AG09319 (cell line): Measurements from ENCODE around the gene PP2D1.

Experiments used
- DNase-seq: peaks from one replicate; pipeline ENCODE4 v3.0.0-alpha.2; 2010; ENCODE audit warnings: low read depth; ENCODE audit errors: extremely low read depth
- TF ChIP-seq, protein P1 (sequence below): IDR thresholded peaks from 2 replicates; pipeline ENCODE4 v1.5.1; 2011; ENCODE audit warnings: low read depth, mild to moderate bottlenecking, inconsistent platforms, low read length, moderate library complexity

Gene PP2D1

DNA sequence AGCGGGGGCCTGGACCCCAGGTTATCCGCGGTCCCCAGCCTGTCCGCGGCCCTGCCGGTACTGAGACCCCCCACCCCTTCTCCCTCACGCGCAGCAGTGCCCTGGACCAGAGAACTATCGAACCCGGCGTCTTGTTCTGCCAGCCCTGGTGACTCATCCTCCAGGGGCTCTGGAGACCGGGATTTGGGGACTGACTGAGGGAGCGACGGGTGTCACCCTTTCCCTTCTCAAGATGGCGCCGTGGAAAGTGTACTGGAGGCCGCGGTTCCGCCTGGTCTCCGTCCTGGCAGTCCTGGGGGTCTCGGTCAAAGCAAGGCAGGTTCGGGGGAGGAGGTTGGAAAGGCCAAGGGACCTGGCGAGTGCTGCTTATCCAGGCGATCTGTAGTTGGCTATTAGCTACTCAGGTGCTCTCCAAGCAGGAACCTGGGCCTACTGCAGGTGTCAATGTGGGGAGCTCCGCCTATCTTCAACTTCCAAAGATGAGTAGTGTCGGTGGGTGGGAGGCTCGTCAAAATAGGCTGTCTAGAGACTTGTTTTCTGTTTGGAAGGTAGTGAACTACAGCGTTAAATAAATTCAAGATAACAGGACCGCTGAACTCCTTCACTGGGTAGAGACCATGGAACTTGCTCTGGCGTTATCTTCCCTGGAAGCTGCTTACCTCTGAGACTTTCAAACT lies 64.4 kb downstream of the PP2D1 start:
- TF ChIP-seq, protein P1, sequence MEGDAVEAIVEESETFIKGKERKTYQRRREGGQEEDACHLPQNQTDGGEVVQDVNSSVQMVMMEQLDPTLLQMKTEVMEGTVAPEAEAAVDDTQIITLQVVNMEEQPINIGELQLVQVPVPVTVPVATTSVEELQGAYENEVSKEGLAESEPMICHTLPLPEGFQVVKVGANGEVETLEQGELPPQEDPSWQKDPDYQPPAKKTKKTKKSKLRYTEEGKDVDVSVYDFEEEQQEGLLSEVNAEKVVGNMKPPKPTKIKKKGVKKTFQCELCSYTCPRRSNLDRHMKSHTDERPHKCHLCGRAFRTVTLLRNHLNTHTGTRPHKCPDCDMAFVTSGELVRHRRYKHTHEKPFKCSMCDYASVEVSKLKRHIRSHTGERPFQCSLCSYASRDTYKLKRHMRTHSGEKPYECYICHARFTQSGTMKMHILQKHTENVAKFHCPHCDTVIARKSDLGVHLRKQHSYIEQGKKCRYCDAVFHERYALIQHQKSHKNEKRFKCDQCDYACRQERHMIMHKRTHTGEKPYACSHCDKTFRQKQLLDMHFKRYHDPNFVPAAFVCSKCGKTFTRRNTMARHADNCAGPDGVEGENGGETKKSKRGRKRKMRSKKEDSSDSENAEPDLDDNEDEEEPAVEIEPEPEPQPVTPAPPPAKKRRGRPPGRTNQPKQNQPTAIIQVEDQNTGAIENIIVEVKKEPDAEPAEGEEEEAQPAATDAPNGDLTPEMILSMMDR, result no peak
- no peak for DNase-seq

DNA sequence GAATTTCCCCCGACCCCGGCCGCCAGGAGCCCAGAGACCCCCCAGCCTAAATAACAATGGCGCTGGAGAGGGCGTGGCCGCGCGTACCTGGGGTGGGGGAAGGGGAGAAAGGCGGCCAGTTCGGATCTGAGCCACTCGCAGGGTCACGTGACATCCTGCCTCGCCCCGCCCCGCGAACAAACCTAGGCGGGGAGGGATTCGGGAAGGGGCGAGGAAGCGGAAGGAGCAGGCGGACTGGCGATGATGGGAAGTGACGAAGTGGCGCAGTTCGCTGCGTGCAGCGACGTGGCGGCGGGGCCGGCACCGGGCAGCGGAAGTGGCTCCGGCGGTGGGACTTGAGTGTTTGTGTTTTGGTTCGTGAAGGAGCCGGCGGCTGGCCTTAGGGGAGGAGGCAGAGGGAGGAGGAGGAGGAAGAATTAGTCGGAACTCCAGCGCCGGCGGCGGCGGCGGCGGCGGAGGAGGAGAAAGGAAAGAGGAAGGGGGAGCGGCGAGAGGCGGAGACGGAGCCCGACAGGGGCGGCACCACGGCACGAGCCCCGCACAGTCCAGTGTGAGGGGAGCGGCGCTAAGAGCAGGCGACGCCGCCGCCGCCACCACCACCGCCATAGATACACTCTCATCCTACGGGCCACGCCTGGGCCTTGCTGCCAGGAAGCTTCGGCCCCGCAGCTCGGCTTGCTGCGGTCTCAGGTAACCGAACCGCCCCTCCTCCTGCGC lies 65.1 kb downstream of the PP2D1 start, which contains the start of gene RAB5A:
TSS of gene RAB5A (plus strand) at position 266 of the 717 bp plus-strand sequence. CDS start 3,802 bp downstream, outside the sequence.
- TF ChIP-seq, protein P1, result no peak

DNA sequence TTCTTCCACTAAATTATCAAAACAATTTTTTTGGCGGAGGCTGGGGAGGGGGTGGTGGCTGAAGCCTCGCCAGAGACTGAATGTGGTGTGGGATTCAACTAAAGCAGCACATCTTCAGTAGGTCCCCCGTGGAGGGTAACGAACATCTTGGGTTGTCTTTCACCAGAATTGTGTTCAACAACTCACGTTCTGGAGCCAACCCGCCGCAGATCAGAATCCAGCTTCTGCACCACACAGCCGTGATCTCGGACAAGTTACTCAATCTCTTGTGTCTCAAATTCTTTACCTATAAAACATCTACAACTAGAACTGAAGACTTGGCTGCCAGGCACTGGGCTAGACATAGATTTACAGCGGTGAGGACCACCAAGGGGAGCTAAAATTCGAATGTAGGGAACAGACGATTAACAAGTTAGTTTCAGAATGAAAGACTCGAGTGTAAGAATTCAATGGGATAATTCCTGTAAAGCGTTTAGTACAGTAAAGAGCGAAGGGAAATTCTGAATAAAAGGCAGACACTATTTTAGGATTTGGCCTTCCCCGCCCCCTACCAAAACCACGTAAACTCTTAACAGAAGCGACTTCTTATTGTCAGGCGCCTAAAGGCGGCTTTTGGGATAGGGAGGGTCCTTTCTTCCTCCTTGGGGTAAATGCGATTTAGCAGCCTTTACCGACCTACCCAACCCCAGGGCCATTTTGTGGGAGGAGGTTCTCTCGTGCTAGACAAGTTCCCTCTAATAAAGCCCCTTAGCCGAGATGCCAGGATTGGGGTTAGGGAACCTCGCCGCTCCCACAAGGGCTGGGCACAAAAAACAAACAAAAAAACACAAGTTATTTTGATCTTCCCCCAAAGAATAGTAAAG lies 65.9 kb downstream of the PP2D1 start:
- TF ChIP-seq, protein P1, result no peak
- peak; percentile 0 for DNase-seq

More for the DNA sequence above, 65.1 kb downstream of the PP2D1 start, which contains the start of gene RAB5A:
- DNase-seq, result peak; percentile 97

GRCh38 chr3:19945534-19945933 lies 66.5 kb downstream of the PP2D1 start:
- TF ChIP-seq, protein P1, result no peak
- no peak for DNase-seq

- no peak for DNase-seq
Measured at GRCh38 chr3:19940643-19941042, 71.4 kb downstream of the PP2D1 start.

GRCh38 chr3:19938295-19938627 lies 73.8 kb downstream of the PP2D1 start:
- TF ChIP-seq, protein P1, result no peak
- no peak for DNase-seq

More at GRCh38 chr3:19940643-19941042, 71.4 kb downstream of the PP2D1 start:
- TF ChIP-seq, protein P1, result no peak
